Left kidney (tissue), 2 donors: ENCODE data around the gene RGS16. TPM values are rescaled to one million over a fixed set of nuclear protein-coding genes. Genes with fewer than 3 reads are reported as not detected.

Experiments used
- DNase-seq: peaks from one replicate; pipeline ENCODE4 v3.0.0-alpha.2; 2013
- polyA plus RNA-seq: library from polyadenylated mRNA; unstranded; fragments of 120-200 nt; gene quantifications from one replicate; pipeline ENCODE4 v1.2.1, GENCODE V29; 2013; ENCODE audit not compliant: insufficient read length

RGS16 gene
- polyA plus RNA-seq, 1 donor = 0.96 TPM

GRCh38 chr1:182630586-182630985 is 26.4 kb upstream of the RGS16 start:
- DNase-seq = no peak

DNA sequence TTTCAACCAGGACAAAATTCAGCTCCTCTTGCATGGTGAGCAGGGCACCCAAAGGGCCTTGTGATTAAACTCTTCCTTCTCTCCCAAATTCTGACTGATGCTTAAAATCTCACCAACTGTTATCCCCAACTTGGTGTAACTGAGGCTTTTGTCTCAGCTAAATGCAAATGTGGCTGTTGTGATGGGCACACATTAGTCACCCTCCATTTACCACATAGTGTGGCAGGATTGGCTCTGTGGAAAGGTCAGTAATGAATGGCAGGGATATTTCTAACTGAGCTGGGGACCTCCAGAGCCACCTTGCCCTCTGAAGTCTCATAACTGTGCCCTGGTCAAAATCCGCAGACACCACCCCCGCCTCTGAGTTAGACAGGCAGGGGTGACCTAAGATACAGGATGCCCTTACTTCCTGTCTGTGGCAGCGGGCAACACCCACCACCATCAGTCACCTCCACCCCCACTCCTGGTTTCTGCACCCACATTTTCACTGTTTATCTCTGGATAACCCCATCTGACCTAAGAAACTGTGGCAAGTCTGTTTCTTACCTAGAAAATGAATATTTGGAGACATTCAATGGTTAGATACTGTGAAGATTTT is 25.4 kb upstream of the RGS16 start:
- no peak for DNase-seq

DNA sequence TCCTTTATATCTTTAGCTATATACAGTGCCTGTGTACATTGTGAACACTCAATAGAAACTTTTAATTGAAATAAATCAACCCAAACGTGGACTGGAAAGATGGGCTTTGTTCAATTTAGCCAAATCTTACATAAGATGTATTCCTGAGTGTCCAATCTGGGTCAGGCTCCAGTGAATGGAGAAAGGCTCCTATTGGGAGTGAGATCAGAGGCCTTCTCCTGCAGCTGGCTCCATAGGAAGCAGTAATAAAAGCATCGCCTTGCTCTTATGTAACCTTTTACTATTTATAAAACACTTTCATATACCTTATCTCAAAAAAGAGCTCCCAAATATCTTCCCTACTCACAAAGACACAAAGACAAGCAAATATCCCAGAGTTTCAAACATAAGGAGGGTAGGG is 24.9 kb upstream of the RGS16 start:
- no peak for DNase-seq

- DNase-seq = no peak
These were observed 24.5 kb upstream of the RGS16 start for GRCh38 chr1:182628657-182629056.

GRCh38 chr1:182627622-182628021 is 23.4 kb upstream of the RGS16 start:
- no peak for DNase-seq

- no peak for DNase-seq
These were observed 22.3 kb upstream of the RGS16 start for GRCh38 chr1:182626527-182626926.

GRCh38 chr1:182625719-182626504 is 21.7 kb upstream of the RGS16 start:
- no peak for DNase-seq

- DNase-seq = no peak
These were observed 20.8 kb upstream of the RGS16 start for GRCh38 chr1:182625024-182625423.

DNA sequence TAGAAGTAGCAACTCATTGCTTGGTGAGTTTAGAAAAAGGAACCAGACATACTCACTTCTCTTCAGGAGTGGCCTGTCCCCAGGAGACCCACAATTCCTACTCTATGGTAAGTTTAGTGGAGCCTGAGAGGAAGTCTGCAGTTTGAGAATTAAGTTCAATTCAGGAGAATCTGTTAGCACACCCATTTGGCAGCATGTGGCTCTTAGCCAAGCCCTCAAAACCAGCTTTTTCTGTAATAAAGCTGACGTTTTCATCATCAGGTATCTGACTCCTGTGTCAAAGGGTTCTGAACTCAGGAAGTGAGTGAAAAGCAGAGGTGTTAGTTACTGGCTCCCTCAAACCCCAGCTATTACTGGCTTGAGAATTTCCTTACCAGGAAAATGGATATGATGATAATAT is 20.4 kb upstream of the RGS16 start:
- DNase-seq = no peak

DNA sequence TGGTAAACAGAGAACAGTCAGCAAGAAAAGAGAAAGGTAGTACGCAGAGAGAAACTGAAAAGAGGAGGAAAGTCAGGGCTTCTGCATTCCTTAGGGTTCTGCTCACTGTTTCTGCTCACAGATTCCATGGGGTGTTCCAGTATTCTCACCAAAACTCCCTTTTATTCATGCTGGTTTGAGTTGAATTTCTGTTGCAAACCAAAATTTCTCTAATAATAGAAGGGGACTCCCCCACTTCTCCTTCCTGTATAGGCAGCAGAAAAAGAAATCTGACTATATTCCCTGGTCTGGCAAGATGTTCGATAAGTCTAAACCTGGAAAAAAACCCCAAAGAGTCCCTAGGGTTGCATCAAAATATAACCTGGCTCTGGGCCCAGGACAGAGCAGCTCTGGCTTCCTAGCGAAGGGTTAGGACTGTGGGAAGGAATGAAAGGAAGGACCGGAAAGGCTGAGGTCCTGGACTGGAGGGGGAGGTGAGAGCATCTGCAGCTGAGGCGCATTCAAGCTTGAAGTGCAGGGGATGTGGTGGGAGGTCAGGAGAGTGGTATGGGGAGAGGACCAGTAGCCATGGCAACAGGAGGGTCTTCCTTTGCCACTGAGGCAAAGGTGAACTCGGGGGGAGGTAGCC is 18.8 kb upstream of the RGS16 start:
- DNase-seq = no peak

DNA sequence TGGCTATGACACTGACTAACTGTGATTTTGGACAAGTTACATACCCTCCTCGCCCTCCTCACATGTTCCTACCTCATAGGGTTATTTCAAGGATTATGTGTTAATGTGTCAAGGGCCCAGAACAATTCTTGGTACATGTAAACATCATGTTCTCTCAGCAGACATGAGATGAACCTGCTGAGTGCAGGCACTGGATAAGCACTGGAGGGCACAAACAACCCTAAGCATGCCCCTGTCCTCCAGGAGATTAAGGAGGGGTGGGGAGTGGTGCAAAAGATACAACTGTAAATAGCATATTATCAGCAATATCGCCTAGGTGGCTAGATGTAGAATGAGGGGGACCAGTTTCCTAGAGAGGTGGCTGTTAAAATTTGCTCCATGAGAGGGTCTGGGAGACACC is 17.7 kb upstream of the RGS16 start:
- DNase-seq = no peak

- DNase-seq = no peak
These were observed 16.9 kb upstream of the RGS16 start for GRCh38 chr1:182620924-182621585.

DNA sequence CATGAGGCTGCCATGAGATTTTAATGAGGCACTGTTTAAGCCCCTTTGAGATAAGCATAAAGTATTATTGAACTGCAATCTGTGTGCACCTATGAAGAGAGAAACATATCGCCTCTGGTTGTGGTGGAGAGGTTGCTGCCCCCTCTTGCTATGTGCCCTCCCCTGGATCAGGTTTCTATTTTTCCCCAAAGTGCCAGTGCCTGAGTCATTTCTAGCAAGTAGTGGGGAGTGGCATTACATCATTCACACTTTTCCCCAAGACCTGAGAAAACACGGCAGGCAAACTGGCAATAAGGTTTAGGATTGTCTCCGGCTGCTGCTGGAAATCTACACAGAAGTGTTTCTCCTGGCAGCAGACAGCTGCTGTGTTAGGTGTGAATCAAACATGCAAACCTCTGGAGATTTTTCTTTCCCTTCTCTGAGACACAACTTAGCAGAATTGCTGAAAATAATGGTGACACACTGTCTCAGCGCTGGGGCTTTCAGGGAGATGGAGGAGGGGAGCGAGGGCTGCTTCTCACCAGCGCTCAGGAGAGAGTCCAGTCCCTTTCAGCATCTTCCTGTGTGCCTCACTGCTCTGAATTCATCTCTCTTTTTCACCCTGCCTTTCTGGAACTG is 13.7 kb upstream of the RGS16 start:
- no peak for DNase-seq

DNA sequence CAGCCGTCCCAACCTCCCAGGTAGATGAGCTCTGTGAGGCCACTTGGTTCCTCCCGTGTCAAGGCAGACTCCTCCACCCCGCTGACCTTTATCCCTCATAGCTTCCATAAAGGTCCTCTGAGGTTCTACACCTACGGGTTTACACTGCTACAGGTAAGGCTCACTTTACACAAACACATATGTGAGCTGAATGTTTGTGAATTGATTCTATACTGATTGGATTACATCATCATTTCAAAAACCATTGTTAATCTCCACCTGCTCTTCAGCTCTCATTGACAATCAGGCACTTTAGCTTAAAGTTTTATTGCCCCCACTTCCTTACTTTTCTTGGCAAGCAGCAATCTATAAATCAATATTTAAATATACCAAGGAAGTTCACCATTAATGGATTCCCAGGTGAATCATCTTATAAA is 12.8 kb upstream of the RGS16 start:
- DNase-seq = no peak

DNA sequence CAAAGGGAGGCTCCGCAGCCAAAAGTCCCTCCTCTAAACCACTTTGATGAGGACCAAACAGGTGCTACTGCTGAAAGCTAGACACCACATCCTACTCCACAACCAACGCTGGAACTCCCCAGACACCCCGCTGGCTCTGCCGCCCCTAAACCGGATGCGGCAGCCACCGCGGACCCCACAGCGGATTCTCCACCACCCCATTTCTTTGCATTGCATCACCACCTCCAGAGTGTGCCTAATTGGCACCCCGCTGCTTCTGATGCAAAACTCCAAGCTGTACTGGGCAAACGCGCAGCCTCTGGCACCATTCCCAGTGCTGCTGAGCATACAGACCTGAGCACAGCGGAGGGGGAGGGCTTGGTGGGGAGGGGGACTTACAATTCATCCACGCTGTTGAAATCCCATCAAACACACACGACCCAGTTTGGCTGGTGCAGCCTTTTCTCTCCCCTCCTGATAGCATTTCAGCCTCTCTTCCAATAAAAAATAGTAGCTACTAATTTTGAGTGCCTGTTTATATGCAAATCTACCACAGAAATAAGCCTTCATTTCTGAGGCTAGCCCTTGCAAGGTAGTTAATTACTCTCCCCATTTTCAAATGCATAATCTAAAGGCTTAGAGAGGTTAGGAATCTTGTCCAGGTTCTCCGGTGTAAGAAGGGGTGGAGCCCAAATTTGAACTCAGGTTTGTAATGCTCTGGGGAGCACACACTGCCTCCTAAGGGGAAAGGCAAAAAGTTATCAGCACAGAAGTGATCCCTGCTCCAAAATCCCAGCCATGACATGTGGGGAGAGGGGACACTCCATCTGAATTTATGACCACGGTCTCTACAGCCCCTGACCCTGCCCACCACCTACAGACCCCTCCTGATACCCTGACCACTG is 12.2 kb upstream of the RGS16 start:
- no peak for DNase-seq

GRCh38 chr1:182615468-182616129 is 11.4 kb upstream of the RGS16 start:
- no peak for DNase-seq

- peak; percentile 78 for DNase-seq
These were observed 10.7 kb upstream of the RGS16 start for GRCh38 chr1:182614796-182615454.

DNA sequence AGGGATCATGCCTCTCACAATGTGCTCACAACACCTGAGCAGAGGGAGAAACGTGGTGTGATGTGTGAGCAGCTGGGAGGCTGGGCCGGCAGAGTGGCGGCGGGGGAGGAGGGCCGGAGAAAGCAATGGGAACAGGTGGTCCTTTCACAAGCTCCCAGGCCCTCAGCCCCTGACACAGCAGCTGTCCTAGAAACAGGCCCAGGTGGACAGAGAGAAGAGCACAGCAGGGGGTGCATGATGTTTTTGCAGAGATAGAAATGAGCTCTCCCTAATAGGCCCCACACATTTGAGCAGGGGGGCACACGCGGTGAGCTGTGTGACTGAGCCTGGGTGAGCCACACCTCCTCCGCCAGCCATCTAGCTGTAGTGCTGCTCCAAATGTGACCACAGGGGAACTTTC is 7.6 kb upstream of the RGS16 start:
- DNase-seq = no peak

GRCh38 chr1:182611326-182611725 is 7.1 kb upstream of the RGS16 start:
- DNase-seq = no peak

DNA sequence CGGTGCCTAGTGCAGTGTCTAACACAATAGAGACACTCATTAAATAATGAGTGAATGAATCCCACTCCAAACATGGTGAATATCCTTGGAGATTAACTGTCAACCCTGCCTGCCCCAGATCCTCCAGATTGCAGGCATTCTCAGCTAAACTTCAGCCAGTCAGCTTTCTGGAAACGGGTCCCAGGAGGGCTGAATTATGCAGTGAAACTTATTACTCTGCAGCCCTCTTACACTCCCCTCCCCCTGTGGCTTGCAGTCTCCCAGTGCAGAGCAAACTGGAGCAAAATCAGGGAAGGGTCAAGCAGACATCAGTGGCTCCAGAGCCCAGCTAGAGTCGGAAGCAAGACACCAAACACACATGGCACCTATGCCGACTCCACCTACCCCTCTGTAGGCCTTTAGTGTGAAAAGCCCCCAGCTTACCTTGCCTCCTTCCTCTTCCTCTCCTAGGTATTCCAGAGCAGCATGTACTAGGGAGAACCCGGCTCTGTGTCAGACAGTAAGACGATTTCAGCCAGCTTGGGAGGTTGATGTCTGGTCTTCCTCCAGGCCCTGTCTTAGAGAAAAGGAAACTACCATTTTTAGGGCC is 6.5 kb upstream of the RGS16 start:
- DNase-seq = no peak
